ENCODE results near the gene GGTLC2.

Gene GGTLC2

GRCh38 chr22:22667966-22668880 lies 23.8 kb downstream of the GGTLC2 start:
- no peaks in the 10 kb centered on the region for H3K27me3 ChIP-seq (replicated peaks; ENCODE audit: control insufficient read depth, insufficient read depth, low read length, poor library complexity, severe bottlenecking)
- H3K36me3 ChIP-seq (ENCODE audit: control insufficient read depth, insufficient read depth, low read length): no peaks in the 10 kb centered on the region
- H3K4me1 ChIP-seq (ENCODE audit: control insufficient read depth, insufficient read depth, low read length, poor library complexity, severe bottlenecking): no peaks in the 10 kb centered on the region
- H3K9me3 ChIP-seq (ENCODE audit: control insufficient read depth, low read length): no peaks in the 10 kb centered on the region
- H3K4me3 ChIP-seq (ENCODE audit: insufficient read depth, low read depth, low read length, poor library complexity, severe bottlenecking): no peak overlapping the region
- DNase-seq: no peak
- H3K27ac ChIP-seq (ENCODE audit: insufficient read depth, low read length, poor library complexity, severe bottlenecking): no peak overlapping the region

DNA sequence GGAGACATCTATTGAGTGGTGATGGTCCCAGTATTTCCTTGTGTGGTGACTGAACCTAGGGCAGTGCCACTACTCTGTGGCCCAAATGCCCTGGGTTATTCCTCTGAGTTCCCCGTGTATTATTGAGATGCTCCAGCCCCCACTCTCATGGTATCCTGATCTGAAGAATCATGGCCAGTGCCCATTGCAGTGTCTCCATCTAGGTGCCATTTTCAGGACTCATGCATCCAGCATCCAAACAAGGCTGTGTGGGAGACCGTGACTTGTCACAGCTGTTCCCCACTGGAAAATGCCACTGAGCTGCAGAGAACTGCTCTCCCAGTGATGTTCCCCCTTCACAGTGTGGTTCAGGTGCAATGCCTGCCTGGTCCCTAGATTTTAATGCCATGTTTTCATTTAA lies 24.7 kb downstream of the GGTLC2 start:
- Histone ChIP-seq H3K36me3 (ENCODE audit: control insufficient read depth, insufficient read depth, low read length) (no peaks in the 10 kb centered on the region), H3K27me3 (replicated peaks; ENCODE audit: control insufficient read depth, insufficient read depth, low read length, poor library complexity, severe bottlenecking) (no peaks in the 10 kb centered on the region), H3K4me3 (ENCODE audit: insufficient read depth, low read depth, low read length, poor library complexity, severe bottlenecking) (no peak overlapping the region), H3K27ac (ENCODE audit: insufficient read depth, low read length, poor library complexity, severe bottlenecking) (no peak overlapping the region), H3K4me1 (ENCODE audit: control insufficient read depth, insufficient read depth, low read length, poor library complexity, severe bottlenecking) (no peaks in the 10 kb centered on the region), H3K9me3 (ENCODE audit: control insufficient read depth, low read length) (no peaks in the 10 kb centered on the region)
- no peak for DNase-seq

- Histone ChIP-seq H3K27ac (ENCODE audit: insufficient read depth, low read length, poor library complexity, severe bottlenecking) (no peak overlapping the region), H3K27me3 (replicated peaks; ENCODE audit: control insufficient read depth, insufficient read depth, low read length, poor library complexity, severe bottlenecking) (no peaks in the 10 kb centered on the region), H3K36me3 (ENCODE audit: control insufficient read depth, insufficient read depth, low read length) (no peaks in the 10 kb centered on the region), H3K9me3 (ENCODE audit: control insufficient read depth, low read length) (no peaks in the 10 kb centered on the region), H3K4me1 (ENCODE audit: control insufficient read depth, insufficient read depth, low read length, poor library complexity, severe bottlenecking) (no peaks in the 10 kb centered on the region), H3K4me3 (ENCODE audit: insufficient read depth, low read depth, low read length, poor library complexity, severe bottlenecking) (no peak overlapping the region)
- DNase-seq: no peak
These were observed 25.8 kb downstream of the GGTLC2 start for GRCh38 chr22:22670076-22670795.

GRCh38 chr22:22671506-22671905 lies 27.1 kb downstream of the GGTLC2 start:
- no peaks in the 10 kb centered on the region for H3K4me1 ChIP-seq (ENCODE audit: control insufficient read depth, insufficient read depth, low read length, poor library complexity, severe bottlenecking)
- no peaks in the 10 kb centered on the region for H3K9me3 ChIP-seq (ENCODE audit: control insufficient read depth, low read length)
- no peaks in the 10 kb centered on the region for H3K36me3 ChIP-seq (ENCODE audit: control insufficient read depth, insufficient read depth, low read length)
- no peak overlapping the region for H3K27ac ChIP-seq (ENCODE audit: insufficient read depth, low read length, poor library complexity, severe bottlenecking)
- DNase-seq: no peak
- no peaks in the 10 kb centered on the region for H3K27me3 ChIP-seq (replicated peaks; ENCODE audit: control insufficient read depth, insufficient read depth, low read length, poor library complexity, severe bottlenecking)
- no peak overlapping the region for H3K4me3 ChIP-seq (ENCODE audit: insufficient read depth, low read depth, low read length, poor library complexity, severe bottlenecking)

GRCh38 chr22:22673099-22673498 lies 28.7 kb downstream of the GGTLC2 start:
- H3K27me3 ChIP-seq (replicated peaks; ENCODE audit: control insufficient read depth, insufficient read depth, low read length, poor library complexity, severe bottlenecking): no peaks in the 10 kb centered on the region

GRCh38 chr22:22673628-22674027 lies 29.2 kb downstream of the GGTLC2 start:
- Histone ChIP-seq H3K4me3 (ENCODE audit: insufficient read depth, low read depth, low read length, poor library complexity, severe bottlenecking) (no peak overlapping the region), H3K36me3 (ENCODE audit: control insufficient read depth, insufficient read depth, low read length) (no peaks in the 10 kb centered on the region), H3K4me1 (ENCODE audit: control insufficient read depth, insufficient read depth, low read length, poor library complexity, severe bottlenecking) (no peaks in the 10 kb centered on the region), H3K27me3 (replicated peaks; ENCODE audit: control insufficient read depth, insufficient read depth, low read length, poor library complexity, severe bottlenecking) (no peaks in the 10 kb centered on the region), H3K27ac (ENCODE audit: insufficient read depth, low read length, poor library complexity, severe bottlenecking) (no peak overlapping the region), H3K9me3 (ENCODE audit: control insufficient read depth, low read length) (no peaks in the 10 kb centered on the region)
- no peak for DNase-seq

More at GRCh38 chr22:22673099-22673498, 28.7 kb downstream of the GGTLC2 start:
- Histone ChIP-seq H3K9me3 (ENCODE audit: control insufficient read depth, low read length) (no peaks in the 10 kb centered on the region), H3K4me3 (ENCODE audit: insufficient read depth, low read depth, low read length, poor library complexity, severe bottlenecking) (no peak overlapping the region), H3K36me3 (ENCODE audit: control insufficient read depth, insufficient read depth, low read length) (no peaks in the 10 kb centered on the region), H3K27ac (ENCODE audit: insufficient read depth, low read length, poor library complexity, severe bottlenecking) (no peak overlapping the region), H3K4me1 (ENCODE audit: control insufficient read depth, insufficient read depth, low read length, poor library complexity, severe bottlenecking) (no peaks in the 10 kb centered on the region)
- DNase-seq: no peak

- Histone ChIP-seq H3K36me3 (ENCODE audit: control insufficient read depth, insufficient read depth, low read length) (no peaks in the 10 kb centered on the region), H3K9me3 (ENCODE audit: control insufficient read depth, low read length) (no peaks in the 10 kb centered on the region), H3K27me3 (replicated peaks; ENCODE audit: control insufficient read depth, insufficient read depth, low read length, poor library complexity, severe bottlenecking) (no peaks in the 10 kb centered on the region), H3K4me3 (ENCODE audit: insufficient read depth, low read depth, low read length, poor library complexity, severe bottlenecking) (no peak overlapping the region), H3K4me1 (ENCODE audit: control insufficient read depth, insufficient read depth, low read length, poor library complexity, severe bottlenecking) (no peaks in the 10 kb centered on the region), H3K27ac (ENCODE audit: insufficient read depth, low read length, poor library complexity, severe bottlenecking) (no peak overlapping the region)
- DNase-seq: no peak
These were observed 30.1 kb downstream of the GGTLC2 start for GRCh38 chr22:22674467-22674866.

- H3K36me3 ChIP-seq (ENCODE audit: control insufficient read depth, insufficient read depth, low read length): no peaks in the 10 kb centered on the region
- H3K9me3 ChIP-seq (ENCODE audit: control insufficient read depth, low read length): no peaks in the 10 kb centered on the region
- no peaks in the 10 kb centered on the region for H3K27me3 ChIP-seq (replicated peaks; ENCODE audit: control insufficient read depth, insufficient read depth, low read length, poor library complexity, severe bottlenecking)
- no peak overlapping the region for H3K27ac ChIP-seq (ENCODE audit: insufficient read depth, low read length, poor library complexity, severe bottlenecking)
- no peaks in the 10 kb centered on the region for H3K4me1 ChIP-seq (ENCODE audit: control insufficient read depth, insufficient read depth, low read length, poor library complexity, severe bottlenecking)
- no peak for DNase-seq
- no peak overlapping the region for H3K4me3 ChIP-seq (ENCODE audit: insufficient read depth, low read depth, low read length, poor library complexity, severe bottlenecking)
These were observed 34.6 kb downstream of the GGTLC2 start for GRCh38 chr22:22678970-22679369.

- no peak for DNase-seq
- no peak overlapping the region for H3K4me3 ChIP-seq (ENCODE audit: insufficient read depth, low read depth, low read length, poor library complexity, severe bottlenecking)
These were observed 36.0 kb downstream of the GGTLC2 start for GRCh38 chr22:22680396-22680795.

GRCh38 chr22:22681221-22681739 lies 36.9 kb downstream of the GGTLC2 start:
- Histone ChIP-seq H3K27me3 (replicated peaks; ENCODE audit: control insufficient read depth, insufficient read depth, low read length, poor library complexity, severe bottlenecking) (no peaks in the 10 kb centered on the region), H3K4me1 (ENCODE audit: control insufficient read depth, insufficient read depth, low read length, poor library complexity, severe bottlenecking) (no peaks in the 10 kb centered on the region), H3K27ac (ENCODE audit: insufficient read depth, low read length, poor library complexity, severe bottlenecking) (no peak overlapping the region), H3K36me3 (ENCODE audit: control insufficient read depth, insufficient read depth, low read length) (no peaks in the 10 kb centered on the region), H3K9me3 (ENCODE audit: control insufficient read depth, low read length) (no peaks in the 10 kb centered on the region), H3K4me3 (ENCODE audit: insufficient read depth, low read depth, low read length, poor library complexity, severe bottlenecking) (no peak overlapping the region)
- no peak for DNase-seq

More at GRCh38 chr22:22680396-22680795, 36.0 kb downstream of the GGTLC2 start:
- Histone ChIP-seq H3K4me1 (ENCODE audit: control insufficient read depth, insufficient read depth, low read length, poor library complexity, severe bottlenecking) (no peaks in the 10 kb centered on the region), H3K27me3 (replicated peaks; ENCODE audit: control insufficient read depth, insufficient read depth, low read length, poor library complexity, severe bottlenecking) (no peaks in the 10 kb centered on the region), H3K9me3 (ENCODE audit: control insufficient read depth, low read length) (no peaks in the 10 kb centered on the region), H3K36me3 (ENCODE audit: control insufficient read depth, insufficient read depth, low read length) (no peaks in the 10 kb centered on the region), H3K27ac (ENCODE audit: insufficient read depth, low read length, poor library complexity, severe bottlenecking) (no peak overlapping the region)
